Duodenal mucosa (tissue), 2 donors: ENCODE data around the gene USH2A.

Experiments used
- H3K27ac ChIP-seq: one replicate; pipeline ENCODE4 v1.7.0; 2013; ENCODE audit warnings: low read depth, low read length
- H3K27me3 ChIP-seq, 2 donors: one replicate each; pipeline ENCODE4 v1.7.0; 2013; ENCODE audit warnings: low read length in 2 of 2, control low read depth in 1 of 2; ENCODE audit not compliant: insufficient read depth in 2 of 2, control insufficient read depth in 1 of 2
- H3K36me3 ChIP-seq, 2 donors: one replicate each; pipeline ENCODE4 v1.7.0; 2013; ENCODE audit warnings: low read length in 2 of 2, control low read depth in 1 of 2; ENCODE audit not compliant: insufficient read depth in 2 of 2, control insufficient read depth in 1 of 2
- H3K4me1 ChIP-seq, 2 donors: one replicate each; pipeline ENCODE4 v1.7.0; 2013; ENCODE audit warnings: low read length in 2 of 2, control low read depth in 1 of 2; ENCODE audit not compliant: insufficient read depth in 2 of 2, control insufficient read depth in 1 of 2
- H3K4me3 ChIP-seq, 2 donors: one replicate each; pipeline ENCODE4 v1.7.0; 2013; ENCODE audit warnings: low read length in 2 of 2, low read depth in 1 of 2
- H3K9ac ChIP-seq, 2 donors: one replicate each; pipeline ENCODE4 v1.7.0; 2013; ENCODE audit warnings: low read length in 2 of 2, low read depth in 1 of 2
- H3K9me3 ChIP-seq, 2 donors: one replicate each; pipeline ENCODE4 v1.7.0; 2013; ENCODE audit warnings: low read length in 2 of 2, control low read depth in 1 of 2; ENCODE audit not compliant: control insufficient read depth in 1 of 2

USH2A gene

DNA sequence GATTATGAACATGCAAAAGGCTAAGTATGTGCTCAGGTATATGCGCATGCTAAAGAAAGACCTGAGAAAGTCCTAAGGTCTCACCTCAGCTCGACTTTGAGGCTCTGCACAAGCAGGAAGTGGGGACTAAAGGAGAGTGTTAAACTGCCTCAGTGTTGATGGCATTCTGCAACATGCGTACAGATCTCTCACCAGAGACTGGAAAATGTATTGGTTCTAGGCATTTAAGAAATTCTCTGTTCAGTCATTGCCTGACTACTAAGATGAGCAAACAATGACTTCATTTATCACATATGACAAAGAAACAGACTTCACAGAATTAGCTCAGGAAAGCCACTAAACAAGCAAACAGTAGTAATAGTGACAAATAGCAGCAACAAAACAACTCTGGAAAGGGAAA lies 90.8 kb downstream of the USH2A start:
- Histone ChIP-seq H3K36me3 (no peaks in the 10 kb centered on the region), H3K9me3 (no peaks in the 10 kb centered on the region), H3K4me3 (no peak overlapping the region), H3K27me3 (no peaks in the 10 kb centered on the region), H3K27ac (no peak overlapping the region), H3K9ac (no peak overlapping the region), H3K4me1 (peaks cover 4 to 6% of the 10 kb centered on the region in 2 donors)

DNA sequence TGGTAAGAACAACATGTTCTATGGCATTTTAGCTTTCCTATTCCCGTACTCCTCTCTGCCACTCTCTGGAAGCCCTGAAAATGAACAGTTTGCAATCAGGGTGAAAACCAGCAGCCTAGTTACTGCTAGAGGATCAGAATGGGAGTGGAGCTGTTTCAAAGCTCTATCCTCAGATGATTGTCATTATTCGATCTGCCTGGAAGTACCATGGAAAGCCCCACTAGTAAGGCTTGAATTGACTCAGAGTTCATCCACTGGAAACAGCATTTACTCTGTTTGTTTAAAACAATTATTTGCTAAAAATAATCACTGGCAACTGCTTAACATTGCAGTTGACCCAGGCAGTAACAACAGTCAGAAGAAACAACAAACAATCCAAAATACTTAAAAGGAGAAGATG lies 91.2 kb downstream of the USH2A start:
- Histone ChIP-seq H3K36me3 (no peaks in the 10 kb centered on the region), H3K4me3 (no peak overlapping the region), H3K4me1 (peaks cover 4 to 7% of the 10 kb centered on the region in 2 donors), H3K27me3 (no peaks in the 10 kb centered on the region), H3K9ac (no peak overlapping the region), H3K27ac (no peak overlapping the region), H3K9me3 (no peaks in the 10 kb centered on the region)

DNA sequence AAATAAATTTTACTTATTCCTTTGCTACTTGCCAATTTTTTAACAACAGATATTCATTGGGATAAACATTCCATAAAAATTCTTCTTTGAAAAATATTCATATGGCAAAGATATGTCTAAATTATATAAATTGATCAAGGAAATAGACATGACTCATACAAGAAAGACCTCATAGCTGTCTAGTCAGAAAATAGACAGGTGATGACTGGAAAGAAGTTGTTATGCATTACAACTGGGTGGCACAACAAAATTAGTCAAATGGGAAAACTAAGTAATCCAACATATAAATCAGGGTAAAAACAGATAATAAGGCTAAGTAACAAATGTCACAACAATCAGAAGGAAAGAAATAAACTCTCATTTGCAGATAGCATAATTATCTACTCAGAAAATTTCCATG lies 92.0 kb downstream of the USH2A start:
- no peaks in the 10 kb centered on the region for H3K36me3 ChIP-seq
- H3K27ac ChIP-seq, result no peak overlapping the region
- H3K9me3 ChIP-seq, result no peaks in the 10 kb centered on the region
- peaks cover 4 to 7% of the 10 kb centered on the region in 2 donors for H3K4me1 ChIP-seq
- no peak overlapping the region for H3K9ac ChIP-seq
- no peaks in the 10 kb centered on the region for H3K27me3 ChIP-seq
- no peak overlapping the region for H3K4me3 ChIP-seq

DNA sequence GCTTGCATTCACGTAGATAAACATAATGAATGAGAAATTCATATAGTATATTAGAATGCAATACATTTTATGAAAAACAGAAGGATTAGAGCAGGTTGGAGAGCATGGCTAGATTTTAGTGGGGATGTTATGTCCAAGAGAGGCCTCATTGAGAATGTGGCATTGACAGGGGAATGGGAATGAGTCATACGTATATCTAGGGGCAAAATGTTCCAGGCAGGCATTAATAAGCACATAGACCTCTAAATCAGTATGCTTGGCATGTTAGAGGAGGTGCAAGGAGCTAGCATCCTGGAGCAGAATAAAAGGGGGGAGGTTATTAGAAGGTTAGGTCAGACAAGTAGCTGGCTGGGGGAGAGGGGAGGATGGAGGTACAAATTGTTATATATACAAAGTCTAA lies 93.0 kb downstream of the USH2A start:
- no peaks in the 10 kb centered on the region for H3K27me3 ChIP-seq
- no peak overlapping the region for H3K27ac ChIP-seq
- H3K4me1 ChIP-seq, result peaks cover 4 to 7% of the 10 kb centered on the region in 2 donors
- no peak overlapping the region for H3K4me3 ChIP-seq
- H3K9me3 ChIP-seq, result no peaks in the 10 kb centered on the region
- H3K9ac ChIP-seq, result no peak overlapping the region
- no peaks in the 10 kb centered on the region for H3K36me3 ChIP-seq

DNA sequence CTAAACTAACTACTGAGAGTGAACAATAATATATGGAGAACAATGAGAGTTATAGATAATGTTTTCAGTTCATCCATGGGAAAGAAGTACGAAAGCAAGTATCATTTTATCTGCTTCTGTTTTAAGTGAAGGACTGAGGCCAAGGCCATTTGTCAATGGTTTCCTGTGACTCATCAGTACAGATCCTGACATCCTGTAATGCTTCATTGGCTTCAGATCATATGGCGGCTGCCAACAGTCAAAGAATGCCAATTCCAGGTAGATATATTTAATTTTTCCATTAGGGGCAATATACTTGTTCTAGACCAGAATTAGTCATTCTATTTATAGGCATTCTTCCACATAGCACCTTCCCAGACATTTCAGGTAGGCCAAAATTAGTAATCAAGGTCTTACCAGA lies 97.3 kb downstream of the USH2A start:
- Histone ChIP-seq H3K4me1 (peaks cover 4 to 7% of the 10 kb centered on the region in 2 donors), H3K9ac (no peak overlapping the region), H3K36me3 (no peaks in the 10 kb centered on the region), H3K9me3 (no peaks in the 10 kb centered on the region), H3K27ac (no peak overlapping the region), H3K27me3 (no peaks in the 10 kb centered on the region), H3K4me3 (no peak overlapping the region)

DNA sequence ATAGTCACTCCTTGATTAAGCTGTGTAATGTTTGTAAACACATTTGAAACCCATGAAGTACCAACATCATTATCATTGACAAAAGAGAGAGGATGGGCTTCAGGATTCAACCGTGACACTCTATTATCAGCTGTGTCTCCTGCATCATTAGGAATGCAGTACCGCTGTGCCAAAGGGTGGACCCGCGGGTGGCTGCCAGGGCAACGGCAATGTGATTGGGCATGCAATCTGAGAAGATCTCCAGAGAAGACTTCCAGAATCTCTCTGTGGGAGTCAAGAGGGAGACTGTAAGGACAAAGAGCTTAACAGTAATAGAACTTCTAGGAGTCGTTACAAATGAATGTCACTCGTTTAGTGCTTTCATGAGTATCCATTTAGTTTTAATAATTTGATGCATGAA lies 97.9 kb downstream of the USH2A start:
- no peak overlapping the region for H3K9ac ChIP-seq
- H3K27me3 ChIP-seq, result no peaks in the 10 kb centered on the region
- H3K4me1 ChIP-seq, result peaks cover 4 to 7% of the 10 kb centered on the region in 2 donors
- H3K36me3 ChIP-seq, result no peaks in the 10 kb centered on the region
- H3K27ac ChIP-seq, result no peak overlapping the region
- H3K9me3 ChIP-seq, result no peaks in the 10 kb centered on the region
- H3K4me3 ChIP-seq, result no peak overlapping the region

DNA sequence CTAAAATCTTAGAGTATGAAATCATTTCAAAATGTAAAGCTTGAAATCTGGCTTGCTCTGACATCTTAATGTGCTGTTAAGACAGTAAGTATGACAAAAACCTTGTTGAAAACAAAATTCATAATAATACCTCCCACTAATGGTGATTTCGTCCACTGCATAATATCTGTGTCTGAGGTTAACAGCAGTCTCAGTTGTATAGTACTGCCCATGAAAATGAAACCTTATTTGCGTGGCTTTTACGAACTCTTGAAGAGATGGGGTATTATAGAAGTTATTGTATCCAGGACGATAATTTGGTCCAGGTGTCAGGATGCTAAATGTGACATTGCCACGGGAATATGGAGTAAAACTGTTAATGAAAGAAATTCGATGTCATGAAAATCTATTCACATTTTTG lies 99.9 kb downstream of the USH2A start:
- Histone ChIP-seq H3K4me3 (no peak overlapping the region), H3K27ac (no peak overlapping the region), H3K4me1 (peaks cover 4 to 7% of the 10 kb centered on the region in 2 donors), H3K27me3 (no peaks in the 10 kb centered on the region), H3K9ac (no peak overlapping the region), H3K9me3 (no peaks in the 10 kb centered on the region), H3K36me3 (no peaks in the 10 kb centered on the region)

DNA sequence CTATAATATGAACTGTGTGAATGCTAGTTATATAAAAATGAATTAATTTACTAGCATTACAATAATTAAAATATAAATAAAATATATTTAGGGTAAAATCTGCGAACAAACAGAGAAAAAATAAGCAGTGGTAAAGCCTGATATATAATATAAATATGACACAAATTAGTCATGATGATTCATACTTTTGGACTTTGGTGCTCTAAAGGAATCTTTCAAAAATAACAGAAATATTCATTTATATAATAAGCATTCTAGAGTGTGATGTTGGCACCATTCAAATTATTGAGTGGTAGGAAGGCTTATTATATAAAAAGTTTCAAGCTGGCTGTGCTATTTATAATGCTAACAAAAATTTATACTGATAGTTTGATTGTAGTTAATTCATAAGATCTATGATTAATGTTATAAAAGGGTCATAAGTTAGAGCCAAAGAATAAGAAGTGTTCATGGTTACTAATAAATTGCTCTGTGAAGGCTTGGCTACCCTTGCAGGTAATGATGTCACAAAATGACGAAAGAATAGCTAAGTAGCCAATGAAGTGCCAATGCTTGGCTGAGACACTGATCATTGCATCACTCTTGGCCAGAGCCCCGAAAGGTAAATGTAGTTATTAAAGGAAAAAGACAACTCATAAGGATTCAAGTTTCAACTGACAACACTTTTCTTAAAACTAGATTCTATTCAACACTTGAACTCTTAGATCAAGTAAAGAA lies 108.7 kb downstream of the USH2A start:
- no peak overlapping the region for H3K27ac ChIP-seq
- H3K36me3 ChIP-seq, result no peaks in the 10 kb centered on the region
- H3K4me3 ChIP-seq, result no peak overlapping the region
- no peaks in the 10 kb centered on the region for H3K9me3 ChIP-seq
- H3K4me1 ChIP-seq, result no peaks in the 10 kb centered on the region
- H3K9ac ChIP-seq, result no peak overlapping the region
- H3K27me3 ChIP-seq, result no peaks in the 10 kb centered on the region

DNA sequence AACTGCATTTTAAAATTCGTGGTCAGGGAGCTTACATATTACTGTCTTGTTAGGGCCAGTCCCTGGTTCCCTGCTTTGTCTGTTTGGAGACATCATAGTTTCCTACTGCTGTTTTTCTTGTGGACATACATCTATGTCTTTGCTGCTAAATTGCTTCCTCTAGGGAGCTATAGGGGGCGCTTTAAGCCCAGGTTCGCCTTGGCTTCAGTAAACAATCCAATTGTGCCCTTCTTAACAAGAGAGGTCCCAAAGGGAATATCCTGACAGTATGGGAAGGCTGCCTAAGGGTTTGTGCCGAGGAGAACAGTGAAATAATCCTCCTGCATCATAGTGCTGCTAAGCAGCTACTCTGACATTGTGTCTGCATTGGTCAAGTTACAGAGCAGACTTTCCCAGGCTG lies 112.5 kb downstream of the USH2A start:
- no peaks in the 10 kb centered on the region for H3K27me3 ChIP-seq
- H3K9ac ChIP-seq, result no peak overlapping the region
- H3K4me3 ChIP-seq, result no peak overlapping the region
- no peaks in the 10 kb centered on the region for H3K36me3 ChIP-seq
- no peaks in the 10 kb centered on the region for H3K9me3 ChIP-seq
- no peak overlapping the region for H3K27ac ChIP-seq
- no peaks in the 10 kb centered on the region for H3K4me1 ChIP-seq

DNA sequence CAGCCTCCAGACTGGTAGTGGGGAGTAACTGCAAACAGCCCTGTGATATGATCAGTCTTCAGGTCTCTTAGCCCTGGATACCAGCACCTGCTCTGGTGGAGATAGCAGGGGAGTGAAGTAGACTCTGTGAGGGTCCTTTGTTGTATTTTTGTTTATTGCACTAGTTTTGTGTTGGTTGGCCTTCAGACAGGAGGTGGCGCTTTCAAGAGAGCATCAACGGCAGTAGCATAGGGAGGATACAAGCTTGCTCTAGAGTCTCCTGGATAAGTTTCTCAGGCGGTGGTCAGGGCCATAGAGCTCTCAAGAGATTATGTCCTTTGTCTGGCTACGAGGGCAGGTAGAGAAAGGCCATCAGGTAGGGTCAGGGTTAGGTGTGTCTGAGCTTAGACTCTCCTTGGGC lies 116.4 kb downstream of the USH2A start:
- Histone ChIP-seq H3K4me3 (no peak overlapping the region), H3K27ac (no peak overlapping the region), H3K9ac (no peak overlapping the region), H3K36me3 (no peaks in the 10 kb centered on the region), H3K4me1 (no peaks in the 10 kb centered on the region), H3K9me3 (no peaks in the 10 kb centered on the region), H3K27me3 (no peaks in the 10 kb centered on the region)

DNA sequence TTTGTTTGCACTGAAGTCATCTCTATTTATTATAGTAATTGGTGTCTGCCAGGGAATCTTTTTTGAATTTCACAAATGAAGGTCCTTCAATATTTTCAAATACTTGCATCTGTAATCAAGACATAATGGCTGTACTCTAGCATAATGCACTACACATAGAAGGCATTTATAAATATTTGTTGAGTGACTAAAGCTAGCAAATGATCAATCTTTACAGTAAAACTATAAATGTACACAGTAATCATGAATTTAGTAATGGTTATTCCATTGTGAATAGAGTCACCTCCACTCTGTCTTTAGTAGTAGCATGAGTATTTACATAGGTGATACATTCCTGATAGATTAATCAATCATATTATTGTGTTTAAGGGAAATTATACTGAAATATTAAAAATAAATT lies 119.6 kb downstream of the USH2A start:
- Histone ChIP-seq H3K4me1 (no peaks in the 10 kb centered on the region), H3K9me3 (no peaks in the 10 kb centered on the region), H3K4me3 (no peak overlapping the region)

More for the DNA sequence above, 119.6 kb downstream of the USH2A start:
- Histone ChIP-seq H3K27me3 (no peaks in the 10 kb centered on the region), H3K36me3 (no peaks in the 10 kb centered on the region), H3K27ac (no peak overlapping the region), H3K9ac (no peak overlapping the region)
